H1 (cell line): ENCODE data around the gene LSM2. TPM values are rescaled to one million over a fixed set of nuclear protein-coding genes. Genes with fewer than 3 reads are reported as not detected.

ENCODE experiments used
- ASH2L ChIP-seq: fragments of 200-600, 300-600 bp; sonication (generic); IDR thresholded peaks from one replicate; pipeline ENCODE4 v1.7.1; 2017; ENCODE audit warnings: low read length
- ATF2 ChIP-seq: IDR thresholded peaks from 2 replicates; pipeline ENCODE4 v1.6.1; 2012; ENCODE audit warnings: low read length, inconsistent platforms
- polyA plus RNA-seq, 7 experiments: library from polyadenylated mRNA; depleted of rRNA in 3 of 7; stranded (reverse) in 5 of 7; unstranded in 2 of 7; fragments of >200 nt in 5 of 7; fragments of 200-250 nt in 2 of 7; gene quantifications; 1 replicate in 5 of 7; 2 replicates in 1 of 7; 4 replicates in 1 of 7; pipeline versions ENCODE4 v1.2.1 to v1.2.3, GENCODE V29; 2011 to 2013; ENCODE audit warnings: missing spikeins in 2 of 7, mixed read lengths in 2 of 7
- total RNA-seq: library from RNA; stranded (reverse); fragmentation: NEBNext Ultra II Directional; extraction: Animal tissue kit (Norgen Biotek cat#: 25700); gene quantifications from 2 replicates; pipeline ENCODE4 v1.2.1, GENCODE V29; 2021
- TF ChIP-seq, protein P1 (sequence below): fragments of 300-600 bp; sonication (generic); IDR thresholded peaks from 2 replicates; pipeline ENCODE4 v1.7.1; 2012; ENCODE audit warnings: low read length, moderate library complexity, mild to moderate bottlenecking, inconsistent platforms; ENCODE audit not compliant: insufficient replicate concordance

LSM2 gene
- total and polyA plus RNA-seq, 2 of the 8 experiments (the other 6 are each of a cell fraction or from before 2014, with no cell fraction given): 127 to 168 TPM

GRCh38 chr6:31794294-31794865 lies 12.4 kb downstream of the LSM2 start (continued):
- TF ChIP-seq, protein P1, sequence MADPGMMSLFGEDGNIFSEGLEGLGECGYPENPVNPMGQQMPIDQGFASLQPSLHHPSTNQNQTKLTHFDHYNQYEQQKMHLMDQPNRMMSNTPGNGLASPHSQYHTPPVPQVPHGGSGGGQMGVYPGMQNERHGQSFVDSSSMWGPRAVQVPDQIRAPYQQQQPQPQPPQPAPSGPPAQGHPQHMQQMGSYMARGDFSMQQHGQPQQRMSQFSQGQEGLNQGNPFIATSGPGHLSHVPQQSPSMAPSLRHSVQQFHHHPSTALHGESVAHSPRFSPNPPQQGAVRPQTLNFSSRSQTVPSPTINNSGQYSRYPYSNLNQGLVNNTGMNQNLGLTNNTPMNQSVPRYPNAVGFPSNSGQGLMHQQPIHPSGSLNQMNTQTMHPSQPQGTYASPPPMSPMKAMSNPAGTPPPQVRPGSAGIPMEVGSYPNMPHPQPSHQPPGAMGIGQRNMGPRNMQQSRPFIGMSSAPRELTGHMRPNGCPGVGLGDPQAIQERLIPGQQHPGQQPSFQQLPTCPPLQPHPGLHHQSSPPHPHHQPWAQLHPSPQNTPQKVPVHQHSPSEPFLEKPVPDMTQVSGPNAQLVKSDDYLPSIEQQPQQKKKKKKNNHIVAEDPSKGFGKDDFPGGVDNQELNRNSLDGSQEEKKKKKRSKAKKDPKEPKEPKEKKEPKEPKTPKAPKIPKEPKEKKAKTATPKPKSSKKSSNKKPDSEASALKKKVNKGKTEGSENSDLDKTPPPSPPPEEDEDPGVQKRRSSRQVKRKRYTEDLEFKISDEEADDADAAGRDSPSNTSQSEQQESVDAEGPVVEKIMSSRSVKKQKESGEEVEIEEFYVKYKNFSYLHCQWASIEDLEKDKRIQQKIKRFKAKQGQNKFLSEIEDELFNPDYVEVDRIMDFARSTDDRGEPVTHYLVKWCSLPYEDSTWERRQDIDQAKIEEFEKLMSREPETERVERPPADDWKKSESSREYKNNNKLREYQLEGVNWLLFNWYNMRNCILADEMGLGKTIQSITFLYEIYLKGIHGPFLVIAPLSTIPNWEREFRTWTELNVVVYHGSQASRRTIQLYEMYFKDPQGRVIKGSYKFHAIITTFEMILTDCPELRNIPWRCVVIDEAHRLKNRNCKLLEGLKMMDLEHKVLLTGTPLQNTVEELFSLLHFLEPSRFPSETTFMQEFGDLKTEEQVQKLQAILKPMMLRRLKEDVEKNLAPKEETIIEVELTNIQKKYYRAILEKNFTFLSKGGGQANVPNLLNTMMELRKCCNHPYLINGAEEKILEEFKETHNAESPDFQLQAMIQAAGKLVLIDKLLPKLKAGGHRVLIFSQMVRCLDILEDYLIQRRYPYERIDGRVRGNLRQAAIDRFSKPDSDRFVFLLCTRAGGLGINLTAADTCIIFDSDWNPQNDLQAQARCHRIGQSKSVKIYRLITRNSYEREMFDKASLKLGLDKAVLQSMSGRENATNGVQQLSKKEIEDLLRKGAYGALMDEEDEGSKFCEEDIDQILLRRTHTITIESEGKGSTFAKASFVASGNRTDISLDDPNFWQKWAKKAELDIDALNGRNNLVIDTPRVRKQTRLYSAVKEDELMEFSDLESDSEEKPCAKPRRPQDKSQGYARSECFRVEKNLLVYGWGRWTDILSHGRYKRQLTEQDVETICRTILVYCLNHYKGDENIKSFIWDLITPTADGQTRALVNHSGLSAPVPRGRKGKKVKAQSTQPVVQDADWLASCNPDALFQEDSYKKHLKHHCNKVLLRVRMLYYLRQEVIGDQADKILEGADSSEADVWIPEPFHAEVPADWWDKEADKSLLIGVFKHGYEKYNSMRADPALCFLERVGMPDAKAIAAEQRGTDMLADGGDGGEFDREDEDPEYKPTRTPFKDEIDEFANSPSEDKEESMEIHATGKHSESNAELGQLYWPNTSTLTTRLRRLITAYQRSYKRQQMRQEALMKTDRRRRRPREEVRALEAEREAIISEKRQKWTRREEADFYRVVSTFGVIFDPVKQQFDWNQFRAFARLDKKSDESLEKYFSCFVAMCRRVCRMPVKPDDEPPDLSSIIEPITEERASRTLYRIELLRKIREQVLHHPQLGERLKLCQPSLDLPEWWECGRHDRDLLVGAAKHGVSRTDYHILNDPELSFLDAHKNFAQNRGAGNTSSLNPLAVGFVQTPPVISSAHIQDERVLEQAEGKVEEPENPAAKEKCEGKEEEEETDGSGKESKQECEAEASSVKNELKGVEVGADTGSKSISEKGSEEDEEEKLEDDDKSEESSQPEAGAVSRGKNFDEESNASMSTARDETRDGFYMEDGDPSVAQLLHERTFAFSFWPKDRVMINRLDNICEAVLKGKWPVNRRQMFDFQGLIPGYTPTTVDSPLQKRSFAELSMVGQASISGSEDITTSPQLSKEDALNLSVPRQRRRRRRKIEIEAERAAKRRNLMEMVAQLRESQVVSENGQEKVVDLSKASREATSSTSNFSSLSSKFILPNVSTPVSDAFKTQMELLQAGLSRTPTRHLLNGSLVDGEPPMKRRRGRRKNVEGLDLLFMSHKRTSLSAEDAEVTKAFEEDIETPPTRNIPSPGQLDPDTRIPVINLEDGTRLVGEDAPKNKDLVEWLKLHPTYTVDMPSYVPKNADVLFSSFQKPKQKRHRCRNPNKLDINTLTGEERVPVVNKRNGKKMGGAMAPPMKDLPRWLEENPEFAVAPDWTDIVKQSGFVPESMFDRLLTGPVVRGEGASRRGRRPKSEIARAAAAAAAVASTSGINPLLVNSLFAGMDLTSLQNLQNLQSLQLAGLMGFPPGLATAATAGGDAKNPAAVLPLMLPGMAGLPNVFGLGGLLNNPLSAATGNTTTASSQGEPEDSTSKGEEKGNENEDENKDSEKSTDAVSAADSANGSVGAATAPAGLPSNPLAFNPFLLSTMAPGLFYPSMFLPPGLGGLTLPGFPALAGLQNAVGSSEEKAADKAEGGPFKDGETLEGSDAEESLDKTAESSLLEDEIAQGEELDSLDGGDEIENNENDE: no peak
- TF ChIP-seq ASH2L (no peak), ATF2 (no peak)
